Measurements from ENCODE around the gene ZNF599.
A peak's percentile ranks its signal among the peaks of the same experiment; 100 is the strongest.
"Not testable (repeated sequence)": the region's sequence is repeated elsewhere in the genome, so short reads cannot be mapped to it uniquely, and the experiment has no call there.

Gene ZNF599

DNA sequence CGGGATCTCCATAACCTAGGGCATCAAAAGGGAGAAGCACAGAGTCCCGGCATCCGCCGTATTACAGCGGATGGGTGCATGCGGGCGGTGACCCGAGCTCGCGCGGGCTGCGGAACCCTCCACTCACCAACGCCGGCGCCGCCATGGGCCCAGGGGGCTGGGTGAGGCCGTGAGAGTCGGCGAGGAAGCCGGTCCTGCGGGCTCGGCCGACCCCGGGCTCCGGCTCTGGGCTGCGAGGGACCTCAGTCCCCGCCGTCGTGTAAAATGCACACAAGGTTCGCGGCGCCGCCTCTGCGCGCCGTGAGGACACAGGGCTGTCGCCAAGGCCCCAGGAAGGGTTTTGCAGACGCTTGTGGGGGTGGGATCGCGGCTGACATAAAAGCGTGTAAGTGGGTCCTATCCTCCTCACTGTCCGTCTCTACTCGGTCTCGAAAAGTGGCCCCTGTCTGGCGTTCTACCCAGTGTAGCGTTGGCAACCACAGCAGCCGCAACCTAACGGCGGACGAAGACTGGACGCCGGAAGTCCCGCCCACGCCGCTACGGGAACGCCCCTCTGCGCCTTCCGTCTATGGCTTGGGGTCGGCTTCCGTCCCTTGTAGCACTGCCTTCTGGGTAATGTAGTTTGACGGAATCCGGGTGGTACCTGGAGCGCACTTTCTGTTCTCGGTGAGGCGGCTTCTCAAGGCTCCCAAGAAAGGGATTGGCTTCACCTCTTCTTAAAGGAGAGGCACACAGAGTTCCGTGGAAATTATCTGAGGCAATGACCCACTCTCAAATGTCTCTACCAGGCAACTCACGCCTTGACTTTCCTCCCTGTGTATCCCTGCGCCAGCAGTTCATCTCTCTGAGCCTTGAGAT is at the start of gene ZNF599:
ZNF599 (minus strand) TSS at position 519 of the 858 bp plus-strand sequence; CDS start at position 145, 374 bp downstream.
- peak; percentile 80 for DNase-seq

DNA sequence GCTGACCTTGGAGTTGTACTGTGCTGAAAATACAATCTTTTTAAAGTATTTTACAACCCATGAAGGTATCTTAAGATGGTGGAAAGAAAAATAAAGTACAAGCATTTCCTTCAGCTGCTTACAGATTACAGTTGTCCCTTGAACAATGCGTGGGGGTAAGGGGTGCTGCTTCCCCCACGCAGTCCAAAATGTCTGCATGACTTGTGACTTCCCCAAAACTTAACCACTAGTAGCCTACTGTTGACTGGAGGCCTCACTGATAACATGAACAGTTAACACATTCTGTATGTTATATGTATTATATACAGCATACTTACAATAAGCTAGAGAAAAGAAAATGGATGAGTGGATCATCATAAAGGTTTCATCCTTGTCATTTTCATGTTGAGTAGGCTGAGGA is 45.3 kb upstream of the ZNF599 start:
- DNase-seq = no peak

DNA sequence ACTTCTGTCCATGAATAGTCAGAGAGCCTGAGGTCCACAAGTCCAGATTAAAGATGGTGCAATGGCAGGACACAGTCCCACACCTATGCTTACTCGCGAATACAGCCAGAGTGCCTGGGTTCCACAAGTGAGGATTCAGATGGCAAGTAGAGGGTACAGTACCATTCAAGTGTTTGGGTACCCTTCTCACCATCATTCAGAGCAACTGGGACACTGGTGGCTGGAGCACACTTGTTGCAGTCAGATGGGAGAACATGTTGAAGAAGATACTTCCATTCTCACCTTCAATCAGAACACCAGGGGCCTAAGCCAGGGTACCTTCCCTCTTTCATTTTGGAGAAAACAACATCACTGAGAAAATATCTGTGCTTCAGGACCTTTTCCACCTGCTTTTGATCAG is 43.7 kb upstream of the ZNF599 start:
- no peak for DNase-seq

DNA sequence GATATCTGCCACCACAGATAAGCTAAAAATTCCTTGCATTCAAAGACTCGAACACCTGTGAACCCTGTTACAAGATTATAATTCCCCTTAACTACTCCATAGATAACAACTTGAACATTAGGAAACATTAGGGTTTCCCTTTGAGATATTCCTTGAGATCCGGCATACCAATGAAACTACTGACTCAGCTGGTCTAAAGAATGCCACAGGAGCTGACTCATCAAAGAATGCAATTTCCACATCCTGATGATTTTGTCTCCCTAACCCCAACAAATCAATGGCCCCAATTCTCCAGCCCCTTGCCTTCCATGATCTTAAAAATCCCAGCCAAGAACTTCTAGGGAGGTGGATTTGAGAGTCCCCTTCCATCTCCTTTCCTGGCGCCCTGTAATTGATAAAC is 35.6 kb upstream of the ZNF599 start:
- DNase-seq = peak; percentile 10

DNA sequence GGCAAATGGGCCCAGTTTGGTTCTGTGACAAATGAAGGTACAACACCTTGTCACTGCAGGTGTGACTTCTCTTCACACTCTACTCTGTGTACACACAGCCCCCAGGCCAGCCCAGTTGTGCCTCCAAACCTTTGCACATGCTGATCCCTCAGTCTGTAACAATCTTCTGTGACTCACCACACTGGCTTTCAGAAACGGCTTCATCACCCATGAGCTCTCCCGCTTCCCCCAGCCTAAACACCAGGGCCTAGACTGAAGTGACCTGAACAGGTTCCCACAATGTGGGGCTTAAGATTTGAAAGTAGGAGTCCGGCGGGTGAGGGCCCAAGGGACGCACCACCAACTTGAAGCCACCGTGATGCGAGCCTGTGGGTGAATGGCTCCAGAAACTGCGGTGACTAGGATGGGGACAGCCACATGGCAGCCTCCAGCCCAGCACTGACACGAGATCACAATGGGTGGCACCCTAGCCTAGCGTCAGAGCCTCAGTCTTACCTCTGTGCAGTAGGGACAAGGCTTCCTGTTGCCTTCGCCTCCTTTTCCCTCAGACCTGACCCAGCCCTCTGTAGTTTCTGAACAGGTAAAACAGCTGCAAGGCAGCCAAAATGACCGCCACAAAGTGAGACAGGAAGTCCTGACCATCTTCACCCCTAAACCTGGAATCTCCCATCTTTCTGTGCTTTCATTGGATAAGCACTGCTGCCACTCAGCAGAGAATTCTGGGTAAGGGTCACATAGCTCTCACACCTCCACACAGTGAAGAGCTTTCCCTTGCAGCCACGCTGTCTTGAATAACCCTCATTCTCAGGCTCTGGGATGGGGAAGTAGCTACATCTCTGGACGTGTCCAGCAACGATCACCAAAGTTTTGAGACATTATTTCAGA is 34.2 kb upstream of the ZNF599 start:
- DNase-seq = no peak

DNA sequence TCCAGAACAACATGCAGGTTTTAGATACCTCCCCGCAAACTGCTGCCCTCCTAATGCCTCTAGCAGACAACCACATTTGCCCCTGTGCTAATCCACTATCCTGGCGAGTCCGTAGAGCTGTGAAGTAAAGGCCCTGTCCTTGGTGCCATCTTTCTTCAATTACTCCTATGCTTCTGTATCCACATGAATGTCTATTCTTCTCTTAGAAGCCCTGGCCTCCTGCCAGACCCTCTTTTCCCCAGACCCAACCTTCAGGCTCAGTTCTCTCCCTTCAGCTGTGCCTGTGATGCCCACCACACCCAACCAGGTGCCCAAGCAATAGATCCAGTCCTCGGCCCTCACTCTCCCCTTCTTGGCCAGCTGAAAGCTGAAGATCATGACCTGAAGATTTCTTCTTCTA is 31.1 kb upstream of the ZNF599 start:
- DNase-seq = no peak

DNA sequence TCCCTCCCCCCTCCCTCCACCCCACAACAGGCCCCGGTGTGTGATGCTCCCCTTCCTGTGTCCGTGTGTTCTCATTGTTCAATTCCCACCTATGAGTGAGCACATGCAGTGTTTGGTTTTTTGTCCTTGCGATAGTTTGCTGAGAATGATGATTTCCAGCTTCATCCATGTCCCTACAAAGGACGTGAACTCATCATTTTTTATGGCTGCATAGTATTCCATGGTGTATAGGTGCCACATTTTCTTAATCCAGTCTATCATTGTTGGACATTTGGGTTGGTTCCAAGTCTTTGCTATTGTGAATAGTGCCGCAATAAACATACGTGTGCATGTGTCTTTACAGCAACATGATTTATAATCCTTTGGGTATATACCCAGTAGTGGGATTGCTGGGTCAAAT is 23.9 kb upstream of the ZNF599 start:
- DNase-seq = not testable (repeated sequence)

DNA sequence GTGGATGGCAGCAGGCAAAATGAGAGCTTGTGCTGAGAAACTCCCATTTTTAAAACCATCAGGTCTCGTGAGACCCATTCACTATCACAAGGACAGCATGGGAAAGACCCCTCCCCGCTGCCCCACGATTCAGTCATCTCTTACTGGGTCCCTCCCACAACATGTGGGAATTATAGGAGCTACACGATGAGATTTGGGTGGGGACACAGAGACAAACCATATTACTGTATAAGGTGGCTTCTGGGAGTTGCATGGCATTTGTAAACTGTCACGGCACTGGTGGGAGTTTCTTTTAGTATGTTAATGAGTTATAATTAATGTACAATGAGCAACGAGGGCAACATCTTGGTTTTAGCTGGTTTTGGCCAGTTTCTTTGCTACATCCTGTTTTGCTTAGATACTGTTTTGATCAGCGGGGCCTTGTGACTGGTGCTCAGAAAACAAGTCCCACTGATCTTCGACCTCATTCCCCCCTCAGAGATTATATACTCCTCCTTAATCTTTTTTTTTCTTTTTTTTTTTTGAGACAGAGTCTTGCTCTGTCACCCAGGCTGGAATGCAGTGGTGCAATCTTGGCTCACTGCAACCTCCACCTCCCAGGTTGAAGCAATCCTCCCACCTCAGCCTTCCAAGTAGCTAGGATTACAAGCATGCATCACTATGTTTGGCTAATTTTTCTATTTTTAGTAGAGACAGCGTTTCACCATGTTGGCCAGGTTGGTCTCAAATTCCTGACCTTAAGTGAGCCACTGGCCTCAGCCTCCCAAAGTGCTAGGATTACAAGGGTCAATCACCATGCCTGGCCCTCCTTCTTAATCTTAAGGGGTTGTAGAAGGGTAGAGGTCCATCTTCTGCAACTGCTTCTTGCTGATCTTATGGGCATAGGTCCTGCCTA is 21.3 kb upstream of the ZNF599 start:
- DNase-seq = no peak

DNA sequence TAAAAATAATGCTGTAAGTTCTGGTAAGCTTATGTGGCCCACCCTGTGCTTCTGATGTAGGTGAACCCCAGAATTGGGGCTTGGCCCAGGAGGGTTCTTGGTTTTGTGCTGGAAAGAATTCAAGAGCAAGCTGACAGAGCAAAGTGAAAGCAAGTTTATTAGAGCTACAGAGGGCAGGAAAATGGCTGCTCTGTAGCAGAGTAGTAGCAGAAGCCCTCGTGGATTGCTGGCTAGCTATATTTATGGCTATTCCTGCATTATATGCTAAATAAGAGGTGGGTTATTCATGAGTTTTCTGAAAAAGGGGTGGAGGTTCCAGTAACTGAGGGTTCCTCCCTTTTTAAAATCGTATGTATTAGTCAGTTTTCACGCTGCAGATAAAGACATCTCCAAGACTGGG is 20.6 kb upstream of the ZNF599 start:
- no peak for DNase-seq

DNA sequence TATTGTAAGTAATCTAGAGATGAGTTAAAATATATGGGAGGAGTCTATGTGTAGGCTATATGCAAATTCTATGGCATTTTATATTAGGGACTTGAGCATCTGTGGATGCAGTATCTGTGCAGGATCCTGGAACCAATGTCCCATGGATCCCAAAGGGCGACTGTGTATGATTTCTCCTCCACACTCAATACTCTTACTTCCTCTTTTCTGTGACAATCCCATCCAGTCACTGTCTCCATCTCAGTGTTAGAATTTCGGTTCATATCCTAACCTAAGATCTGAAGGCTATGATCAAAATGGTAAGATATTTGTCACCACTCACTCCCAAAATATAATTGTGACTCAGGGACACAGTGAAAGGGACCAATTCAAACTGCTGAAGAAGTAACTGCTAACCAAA is 15.1 kb upstream of the ZNF599 start:
- DNase-seq = no peak

DNA sequence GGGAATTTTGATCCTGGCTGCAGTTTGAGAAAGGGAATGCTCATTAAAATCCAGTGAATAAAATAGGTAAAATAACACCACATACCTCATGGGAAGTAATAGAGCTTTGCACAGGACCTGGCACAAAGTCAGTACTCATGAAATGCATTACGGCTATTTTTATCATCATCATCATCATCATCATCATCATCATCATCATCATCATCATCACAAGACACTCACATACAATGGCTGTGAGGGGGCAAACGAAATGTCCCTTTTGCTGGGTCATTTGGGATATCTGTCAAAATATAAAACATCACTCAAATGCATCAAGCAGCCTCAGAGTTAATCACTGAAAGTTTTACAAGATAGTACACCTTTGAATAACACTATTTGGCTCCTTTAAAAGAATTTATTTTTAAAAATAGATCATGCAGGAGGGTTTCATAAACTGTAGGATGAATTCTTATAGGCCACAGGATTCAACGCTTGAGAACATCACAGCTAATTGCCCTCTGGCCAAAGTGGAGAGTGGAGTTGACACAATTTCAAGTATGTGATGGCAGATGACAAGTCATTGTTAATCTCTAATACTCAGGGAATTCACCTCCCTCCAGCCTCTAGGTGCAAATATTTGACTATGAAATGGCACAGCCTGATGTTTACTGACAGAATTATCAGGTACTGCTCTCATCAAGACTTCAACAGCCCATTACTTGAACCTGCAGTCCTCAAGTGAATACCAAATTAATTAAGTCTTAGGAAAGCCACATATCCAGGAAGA is 14.2 kb upstream of the ZNF599 start:
- DNase-seq = no peak

DNA sequence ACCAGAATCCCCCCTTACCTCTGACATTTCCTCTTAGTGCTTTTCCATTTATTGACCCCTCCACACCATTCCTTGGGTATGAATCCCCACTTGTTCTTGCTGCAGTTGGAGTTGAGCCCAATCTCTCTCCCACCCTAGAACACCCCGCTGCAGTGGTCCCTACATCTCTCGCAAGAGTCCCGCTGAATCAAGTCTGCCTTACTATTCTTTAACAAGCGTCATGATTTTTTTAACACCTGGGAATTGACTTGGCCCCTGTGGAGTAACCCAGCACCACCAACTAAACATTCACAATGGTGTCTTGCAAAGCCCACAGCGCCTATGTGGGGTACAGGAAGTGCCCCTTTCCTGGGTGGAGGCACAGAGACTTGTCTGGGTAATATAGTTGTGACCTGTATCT is 13.2 kb upstream of the ZNF599 start:
- no peak for DNase-seq

DNA sequence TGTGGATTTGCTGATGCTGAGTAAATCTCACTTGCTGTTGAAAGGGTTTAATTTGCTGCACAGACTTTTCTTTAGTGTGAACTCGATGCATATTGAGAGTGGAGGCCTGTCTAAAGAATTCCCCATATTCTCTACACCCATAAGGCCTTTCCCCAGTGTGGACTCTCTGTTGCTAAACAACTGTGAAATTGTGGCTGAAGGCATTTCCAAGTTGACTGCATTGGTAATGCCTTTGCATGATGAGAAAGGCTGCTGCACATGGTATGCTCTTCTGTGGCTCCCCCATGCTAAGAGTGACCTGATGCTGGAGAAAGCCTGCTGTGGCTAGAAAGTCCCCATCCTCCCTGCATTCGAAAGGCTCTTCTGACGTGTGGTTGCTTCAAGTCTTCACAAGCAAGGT is 6.6 kb upstream of the ZNF599 start:
- no peak for DNase-seq

DNA sequence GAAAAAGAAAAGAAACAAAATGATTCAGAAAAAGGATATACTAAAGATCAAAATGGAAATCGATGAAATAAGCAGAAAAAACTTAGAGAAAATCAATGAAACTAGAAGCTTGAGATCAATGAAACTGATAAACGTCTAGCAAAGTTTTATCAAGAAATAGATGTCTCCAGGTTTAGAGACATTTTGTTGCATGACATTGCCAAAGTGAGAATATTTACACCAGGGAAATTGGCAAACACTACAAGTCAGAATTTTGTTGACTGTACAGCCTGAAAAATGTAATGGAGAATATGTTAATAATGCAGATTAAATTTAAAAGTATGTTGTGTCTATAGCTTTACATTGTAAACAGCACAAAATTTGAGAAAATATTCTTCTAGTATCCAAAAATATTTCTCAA is 5.3 kb upstream of the ZNF599 start:
- DNase-seq = no peak

DNA sequence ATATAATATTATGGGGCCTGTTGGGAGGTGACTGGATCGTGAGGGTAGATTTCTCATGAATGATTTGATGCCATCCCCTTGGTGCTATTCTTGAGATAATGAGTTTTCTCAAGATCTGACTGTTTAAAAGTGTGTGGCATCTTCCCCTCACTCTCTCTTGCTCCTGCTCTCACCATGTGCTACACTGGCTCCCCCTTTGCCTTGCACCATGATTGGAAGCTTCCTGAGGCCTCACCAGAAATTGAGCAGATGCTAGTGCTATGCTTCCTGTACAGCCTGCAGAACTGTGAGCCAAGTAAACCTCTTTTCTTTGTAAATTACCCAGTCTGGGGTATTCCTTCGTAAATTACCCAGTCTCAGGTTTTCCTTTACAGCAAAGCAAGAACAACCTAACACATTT is 1.8 kb upstream of the ZNF599 start:
- no peak for DNase-seq

DNA sequence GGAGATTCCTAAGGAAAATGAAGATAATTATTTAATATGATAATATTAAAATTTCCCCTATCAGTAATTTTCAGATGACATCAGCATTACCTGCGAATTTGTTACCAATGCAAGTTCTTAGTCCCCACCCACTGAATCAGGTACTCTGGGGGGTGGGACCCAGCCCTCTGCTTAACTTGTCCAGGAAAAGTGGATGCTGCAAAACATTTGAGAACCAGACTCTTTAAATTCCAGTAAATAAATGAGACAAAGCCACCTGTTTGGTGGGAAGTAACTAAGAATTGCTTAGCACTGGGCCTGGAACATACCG is 495 bp upstream of the ZNF599 start:
- no peak for DNase-seq

DNA sequence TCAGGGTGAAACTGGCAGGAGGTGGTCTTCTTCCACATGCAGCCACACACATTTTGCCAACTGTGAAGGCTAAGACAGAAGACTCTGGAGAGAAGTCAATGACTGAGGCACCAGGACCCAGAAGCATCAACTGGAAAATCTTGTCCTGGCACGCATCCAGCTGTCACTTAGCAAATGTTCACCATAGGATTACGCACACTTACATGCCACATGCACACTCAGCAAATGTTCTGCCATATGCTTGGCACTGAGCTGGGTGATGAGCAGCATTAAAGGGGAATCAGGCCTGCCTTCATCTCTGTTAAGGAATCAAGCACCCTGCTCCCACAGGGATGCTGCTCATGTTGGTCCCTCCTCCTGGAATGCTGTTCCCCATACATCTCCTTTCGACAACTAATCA is 5.1 kb downstream of the ZNF599 start:
- DNase-seq = no peak

DNA sequence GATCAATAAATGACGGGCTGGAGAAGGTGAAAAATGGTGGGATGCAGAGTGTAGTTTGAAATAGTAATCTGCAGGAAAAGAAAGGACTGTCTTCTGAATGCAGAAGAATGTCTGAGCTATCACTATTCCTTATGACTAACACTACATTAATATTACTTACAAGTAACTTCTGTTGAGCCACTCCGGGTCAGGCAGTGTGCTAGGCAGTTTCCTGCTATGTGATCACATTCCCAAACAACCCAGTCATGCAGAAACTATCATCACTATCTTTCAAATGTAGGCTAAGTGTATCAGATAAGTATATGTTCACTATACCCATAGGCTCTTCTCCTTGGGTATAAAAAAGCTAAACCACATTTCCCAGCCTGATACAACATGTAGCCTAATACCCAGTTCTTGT is 6.6 kb downstream of the ZNF599 start:
- no peak for DNase-seq

DNA sequence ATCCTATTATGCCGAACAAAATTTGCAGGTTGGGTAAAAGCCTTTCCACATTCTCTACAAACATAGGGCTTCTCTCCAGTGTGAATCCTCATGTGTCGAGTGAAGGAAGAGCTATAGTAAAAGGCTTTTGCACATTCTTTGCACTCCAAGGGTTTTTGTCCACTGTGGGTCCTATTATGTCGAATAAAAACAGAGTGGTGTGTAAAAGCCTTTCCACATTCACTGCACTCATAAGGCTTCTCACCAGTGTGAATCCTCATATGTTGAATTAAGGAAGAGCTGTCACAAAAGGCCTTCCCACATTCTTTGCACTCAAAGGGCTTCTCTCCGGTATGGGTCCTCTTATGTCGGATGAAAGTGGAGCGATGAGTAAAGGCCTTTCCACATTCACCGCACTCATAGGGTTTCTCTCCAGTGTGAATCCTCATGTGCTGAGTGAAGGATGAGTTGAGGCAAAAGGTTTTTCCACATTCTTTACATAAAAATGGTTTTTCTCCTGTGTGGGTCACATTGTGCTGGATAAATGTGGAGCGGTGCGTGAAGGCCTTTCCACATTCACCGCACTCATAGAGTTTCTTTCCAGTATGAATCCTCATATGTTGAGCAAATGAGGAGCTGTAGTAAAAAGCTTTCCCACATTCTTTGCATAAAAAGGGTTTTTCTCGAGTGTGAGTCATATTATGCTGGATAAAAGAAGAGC is 13.6 kb downstream of the ZNF599 start:
- no peak for DNase-seq

DNA sequence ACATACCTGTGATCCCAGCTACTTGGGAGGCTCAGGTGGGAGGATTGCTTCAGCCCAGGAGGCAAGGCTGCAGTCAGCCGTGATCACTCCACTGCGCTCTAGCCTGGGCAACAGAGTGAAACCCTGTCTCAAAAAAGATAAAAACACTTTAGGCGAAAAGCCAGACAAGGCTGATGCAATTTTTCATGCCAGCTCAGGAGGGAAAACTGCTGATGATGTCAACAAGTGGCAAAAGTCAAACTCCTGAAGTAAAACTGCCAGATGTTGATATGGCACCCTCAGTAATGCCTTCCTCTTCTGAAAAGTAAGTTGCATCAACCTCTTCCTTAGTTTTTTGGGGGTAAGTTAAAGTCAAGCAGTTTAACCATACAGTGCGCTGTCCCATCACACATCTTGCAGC is 15.6 kb downstream of the ZNF599 start:
- no peak for DNase-seq

DNA sequence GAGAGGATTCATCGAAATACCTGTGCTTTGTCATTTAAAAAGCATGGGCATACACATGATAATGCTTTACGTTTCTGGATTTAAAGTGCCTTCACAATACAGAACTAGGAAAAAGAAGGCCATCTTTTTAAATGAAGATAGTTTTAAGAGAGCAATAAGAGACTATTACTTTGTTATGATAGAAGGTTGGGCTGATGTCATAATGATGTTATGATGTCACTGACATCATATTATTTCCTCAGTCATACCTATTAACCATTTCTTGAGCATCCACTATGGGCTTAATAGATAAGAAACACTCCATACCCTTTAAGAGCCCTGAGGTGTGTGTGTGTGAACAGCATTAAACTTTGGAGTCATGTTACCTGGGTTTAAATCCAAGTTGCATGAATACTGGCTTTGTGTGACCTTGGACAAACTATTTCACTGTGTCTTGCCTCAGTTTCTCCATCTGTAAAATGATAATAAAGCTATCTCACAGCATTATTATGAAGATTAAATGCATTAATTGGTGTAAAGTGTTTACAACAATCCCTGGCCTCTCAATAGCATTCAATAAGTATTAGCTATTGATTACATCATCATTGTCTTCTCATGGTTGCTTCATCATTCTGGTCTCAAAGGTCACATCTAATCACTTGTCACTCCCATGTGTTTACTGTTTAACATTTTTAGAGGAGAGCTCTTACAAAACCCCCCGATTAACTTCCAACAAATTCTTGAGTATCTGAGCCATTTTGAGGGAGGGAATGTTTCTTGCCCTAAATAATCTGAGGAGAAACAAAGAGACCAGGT is 27.9 kb downstream of the ZNF599 start:
- DNase-seq = no peak
